AG09319 (cell line): ENCODE data around the gene MR1.

Source experiments
- DNase-seq: peaks from one replicate; pipeline ENCODE4 v3.0.0-alpha.2; 2010; ENCODE audit warnings: low read depth; ENCODE audit errors: extremely low read depth
- TF ChIP-seq, protein P1 (sequence below): IDR thresholded peaks from 2 replicates; pipeline ENCODE4 v1.5.1; 2011; ENCODE audit warnings: low read depth, mild to moderate bottlenecking, inconsistent platforms, low read length, moderate library complexity

Gene MR1

DNA sequence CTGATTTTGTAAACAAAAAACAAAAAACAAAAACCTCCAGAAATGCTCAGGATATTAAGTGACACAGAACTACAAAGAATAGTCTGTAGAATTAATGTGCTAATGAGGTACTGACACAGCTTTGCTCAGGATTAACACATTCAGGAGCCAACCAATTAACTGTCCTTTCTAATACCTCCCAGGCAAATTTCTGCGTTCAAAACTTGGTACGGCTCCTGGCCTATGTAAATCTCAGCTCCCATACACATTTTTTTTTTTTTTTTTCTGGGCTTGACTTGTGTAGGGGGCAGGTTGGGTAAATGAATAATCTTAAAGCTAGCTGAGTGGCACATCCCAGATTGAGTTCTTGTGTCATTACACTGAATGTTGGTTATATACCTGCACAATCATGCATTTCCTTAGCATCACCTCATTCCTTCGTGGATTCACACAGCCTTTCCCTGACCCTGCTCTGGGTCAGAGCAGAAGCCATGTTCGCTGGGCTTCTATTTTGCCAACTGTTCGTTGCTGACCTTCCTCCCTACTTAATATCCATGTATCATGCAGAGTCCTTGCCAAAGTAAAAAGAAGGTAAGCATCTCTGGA lies 42.1 kb downstream of the MR1 start:
- TF ChIP-seq, protein P1, sequence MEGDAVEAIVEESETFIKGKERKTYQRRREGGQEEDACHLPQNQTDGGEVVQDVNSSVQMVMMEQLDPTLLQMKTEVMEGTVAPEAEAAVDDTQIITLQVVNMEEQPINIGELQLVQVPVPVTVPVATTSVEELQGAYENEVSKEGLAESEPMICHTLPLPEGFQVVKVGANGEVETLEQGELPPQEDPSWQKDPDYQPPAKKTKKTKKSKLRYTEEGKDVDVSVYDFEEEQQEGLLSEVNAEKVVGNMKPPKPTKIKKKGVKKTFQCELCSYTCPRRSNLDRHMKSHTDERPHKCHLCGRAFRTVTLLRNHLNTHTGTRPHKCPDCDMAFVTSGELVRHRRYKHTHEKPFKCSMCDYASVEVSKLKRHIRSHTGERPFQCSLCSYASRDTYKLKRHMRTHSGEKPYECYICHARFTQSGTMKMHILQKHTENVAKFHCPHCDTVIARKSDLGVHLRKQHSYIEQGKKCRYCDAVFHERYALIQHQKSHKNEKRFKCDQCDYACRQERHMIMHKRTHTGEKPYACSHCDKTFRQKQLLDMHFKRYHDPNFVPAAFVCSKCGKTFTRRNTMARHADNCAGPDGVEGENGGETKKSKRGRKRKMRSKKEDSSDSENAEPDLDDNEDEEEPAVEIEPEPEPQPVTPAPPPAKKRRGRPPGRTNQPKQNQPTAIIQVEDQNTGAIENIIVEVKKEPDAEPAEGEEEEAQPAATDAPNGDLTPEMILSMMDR, result no peak
- DNase-seq, result no peak

DNA sequence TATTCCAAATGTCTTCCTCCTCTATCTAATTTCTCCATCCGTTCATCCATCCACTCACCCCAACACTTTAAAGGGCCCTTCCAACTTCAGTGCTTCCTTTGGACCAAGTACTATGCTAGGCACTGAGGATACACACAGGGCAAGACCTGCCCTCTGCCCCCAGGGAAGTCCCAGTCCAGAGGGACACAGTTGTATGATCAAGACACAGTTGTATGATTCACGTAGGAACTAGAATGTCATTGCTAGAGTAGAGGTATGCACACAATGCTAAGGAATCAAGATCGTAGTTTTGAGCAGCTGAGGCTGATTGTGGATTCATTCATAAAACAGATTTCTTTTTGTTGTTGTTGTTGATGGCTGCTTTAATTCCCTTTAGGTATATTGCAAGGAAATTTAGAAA lies 43.1 kb downstream of the MR1 start:
- TF ChIP-seq, protein P1, result no peak
- DNase-seq, result no peak

DNA sequence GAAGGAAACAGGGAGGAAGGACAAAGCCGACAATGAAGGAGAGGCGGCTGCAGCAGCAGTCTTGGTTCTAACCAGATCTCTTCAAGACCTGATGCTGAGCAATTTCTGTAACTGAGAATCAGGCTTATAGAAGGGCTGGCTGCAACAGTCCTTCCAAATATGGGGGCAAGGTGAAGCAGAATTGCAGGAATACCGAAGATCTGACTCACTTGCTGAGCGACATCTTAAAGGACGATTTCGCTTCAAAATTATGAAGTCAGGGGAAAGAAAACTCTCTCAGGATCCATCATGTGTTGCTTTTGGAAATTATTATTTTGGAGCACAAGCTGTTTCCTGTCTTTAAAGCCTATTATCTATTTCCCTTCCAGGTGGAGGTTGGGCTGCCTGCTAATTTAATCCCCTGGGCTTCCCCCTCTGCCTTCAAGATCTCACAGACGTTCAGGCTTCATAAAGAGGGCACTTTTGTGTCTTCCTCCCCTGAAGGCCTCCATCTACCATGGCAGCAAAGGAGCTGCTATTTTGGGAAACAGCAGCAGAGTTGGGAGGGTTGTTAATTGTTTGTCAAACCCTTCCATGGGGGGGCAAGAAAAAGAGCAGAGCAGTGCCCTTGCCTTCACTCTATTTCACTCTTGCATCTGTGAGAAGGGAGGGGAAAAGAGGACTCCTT lies 43.9 kb downstream of the MR1 start:
- TF ChIP-seq, protein P1, result no peak
- no peak for DNase-seq

DNA sequence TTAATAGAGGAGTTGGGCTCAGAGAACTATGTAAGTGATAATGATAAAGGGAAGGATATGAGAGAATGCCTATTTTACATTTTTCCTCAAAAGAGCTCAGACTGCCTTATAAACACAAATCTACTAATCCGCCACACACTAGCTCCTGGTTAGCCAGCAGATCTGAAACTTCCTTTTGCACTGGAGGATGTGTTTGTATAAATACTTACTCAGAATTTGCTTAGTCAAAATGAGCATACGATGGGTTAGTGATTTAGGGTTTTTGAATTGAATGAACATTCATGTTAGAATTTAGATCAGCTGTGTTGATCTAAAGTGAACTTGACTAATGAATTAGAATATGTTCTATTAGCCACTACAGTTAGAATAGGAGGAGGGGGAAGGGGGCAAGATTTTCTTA lies 45.6 kb downstream of the MR1 start:
- TF ChIP-seq, protein P1, result no peak
- no peak for DNase-seq

DNA sequence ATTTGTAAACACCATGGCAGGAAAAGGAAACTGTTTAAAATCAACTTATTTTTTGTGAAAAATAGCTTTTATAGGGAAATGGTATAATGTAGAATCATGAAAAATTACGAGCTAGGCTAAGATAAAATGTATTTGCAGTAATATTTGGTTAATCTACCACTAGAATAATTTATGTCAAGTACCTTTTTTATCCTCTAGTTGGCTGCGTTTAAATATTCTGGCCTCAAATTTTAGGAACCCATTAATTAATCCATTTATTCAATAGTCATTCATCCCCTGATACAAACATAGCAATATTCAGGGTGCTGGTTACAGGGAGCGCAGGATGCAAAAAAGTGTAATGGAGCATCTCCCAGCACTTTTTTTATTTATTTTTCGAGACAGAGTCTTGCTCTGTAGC lies 46.1 kb downstream of the MR1 start:
- DNase-seq, result no peak
- TF ChIP-seq, protein P1, result no peak

DNA sequence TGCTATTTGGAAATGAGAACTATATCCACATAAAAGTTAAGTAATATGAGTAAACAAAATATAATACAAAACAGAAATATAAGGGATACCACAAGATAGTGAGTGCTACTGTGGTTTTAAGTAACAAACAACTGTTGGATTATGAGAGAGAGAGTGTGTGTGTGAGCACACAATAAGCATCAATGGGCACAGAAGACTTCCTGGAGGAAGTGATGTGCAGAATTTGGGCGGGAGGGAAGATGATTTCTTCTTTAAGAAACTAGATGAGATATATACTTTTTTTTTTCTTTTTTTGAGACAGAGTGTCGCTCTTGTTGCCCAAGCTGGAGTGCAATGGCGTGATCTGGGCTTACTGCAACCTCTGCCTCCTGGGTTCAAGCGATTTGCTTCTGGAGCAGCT lies 46.8 kb downstream of the MR1 start:
- TF ChIP-seq, protein P1, result no peak
- DNase-seq, result no peak

DNA sequence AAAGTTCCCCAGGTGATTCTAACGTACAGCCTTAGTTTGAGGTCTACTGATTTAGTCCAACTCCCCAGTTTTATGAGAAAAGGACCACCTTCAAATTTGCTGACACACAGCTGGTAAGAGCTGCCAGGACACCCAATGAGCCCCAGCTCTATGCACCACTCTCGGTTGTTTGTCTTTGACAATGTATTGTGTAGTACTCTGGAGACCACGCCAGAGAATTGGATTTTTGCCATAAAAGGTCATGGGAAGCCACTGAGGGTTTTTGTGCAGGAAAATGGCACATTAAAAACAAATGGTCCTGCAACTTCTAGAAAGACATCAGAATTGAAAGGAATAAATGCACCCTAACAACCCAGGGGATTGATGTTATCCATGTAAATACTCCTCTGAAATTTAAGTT lies 47.6 kb downstream of the MR1 start:
- TF ChIP-seq, protein P1, result no peak
- no peak for DNase-seq
